Right renal pelvis (tissue), 4 donors: ENCODE data around the gene ZNF738. TPM values are rescaled to one million over a fixed set of nuclear protein-coding genes. Genes with fewer than 3 reads are reported as not detected.

Experiments used
- DNase-seq, 4 donors: peaks; one replicate each; pipeline ENCODE4 v3.0.0-alpha.2; 2013; ENCODE audit warnings: low read depth in 4 of 4, low spot score in 3 of 4, missing footprints in 1 of 4
- polyA plus RNA-seq, 4 donors: library from polyadenylated mRNA; unstranded; fragments of 120-200 nt; gene quantifications; one replicate each; pipeline ENCODE4 v1.2.1, GENCODE V29; 2013; ENCODE audit not compliant: insufficient read length in 4 of 4

The ZNF738 gene
- polyA plus RNA-seq, 4 donors = 31.8 to 42.3 (median 38.5) TPM

GRCh38 chr19:21410166-21410565, 51.4 kb downstream of the ZNF738 start:
- no peak for DNase-seq

GRCh38 chr19:21422244-21422643, 63.4 kb downstream of the ZNF738 start:
- DNase-seq = no peak

DNA sequence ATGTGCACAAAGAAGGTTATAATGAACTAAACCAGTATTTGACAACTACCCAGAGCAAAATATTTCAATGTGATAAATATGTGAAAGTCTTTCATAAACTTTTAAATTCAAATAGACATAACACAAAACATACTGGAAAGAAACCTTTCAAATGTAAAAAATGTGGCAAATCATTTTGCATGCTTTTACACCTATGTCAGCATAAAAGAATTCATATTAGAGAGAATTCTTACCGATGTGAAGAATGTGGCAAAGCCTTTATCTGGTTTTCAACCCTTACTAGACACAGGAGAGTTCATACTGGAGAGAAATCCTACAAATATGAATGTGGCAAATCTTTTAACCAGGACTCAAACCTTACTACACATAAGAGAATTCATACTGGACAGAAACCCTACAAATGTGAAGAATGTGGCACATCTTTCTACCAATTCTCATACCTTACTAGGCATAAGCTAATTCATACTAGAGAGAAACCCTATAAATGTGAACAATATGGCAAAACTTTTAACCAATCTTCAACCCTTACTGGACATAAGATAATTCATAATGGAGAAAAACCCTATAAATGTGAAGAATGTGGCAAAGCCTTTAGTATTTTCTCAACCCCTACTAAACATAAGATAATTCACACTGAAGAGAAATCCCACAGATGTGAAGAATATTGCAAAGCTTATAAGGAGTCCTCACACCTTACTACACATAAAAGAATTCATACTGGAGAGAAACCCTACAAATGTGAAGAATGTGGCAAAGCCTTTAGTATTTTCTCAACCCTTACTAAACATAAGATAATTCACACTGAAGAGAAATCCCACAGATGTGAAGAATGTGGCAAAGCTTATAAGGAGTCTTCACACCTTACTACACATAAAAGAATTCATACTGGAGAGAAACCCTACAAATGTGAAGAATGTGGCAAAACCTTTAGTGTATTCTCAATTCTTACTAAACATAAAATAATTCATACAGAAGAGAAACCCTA, 64.5 kb downstream of the ZNF738 start:
- DNase-seq = no peak

Other genes with a start within 250 kb of the ZNF738 start
- 10 to 100 TPM; 16.9 to 27.8 (median 23.5) TPM for gene ZNF431, start 217.0 kb upstream of the ZNF738 start, polyA plus RNA-seq
- gene ZNF708, start 29.6 kb upstream of the ZNF738 start, polyA plus RNA-seq = 10 to 100 TPM; 14.5 to 21.5 (median 20.5) TPM
- 10 to 100 TPM; 17.7 to 28.2 (median 24.0) TPM for gene ZNF493, start 38.1 kb downstream of the ZNF738 start, polyA plus RNA-seq
- 10 to 100 TPM; 24.7 to 31.8 (median 27.8) TPM for gene ZNF429, start 146.6 kb downstream of the ZNF738 start, polyA plus RNA-seq